Measurements from ENCODE around the gene P2RY2.

The P2RY2 gene

DNA sequence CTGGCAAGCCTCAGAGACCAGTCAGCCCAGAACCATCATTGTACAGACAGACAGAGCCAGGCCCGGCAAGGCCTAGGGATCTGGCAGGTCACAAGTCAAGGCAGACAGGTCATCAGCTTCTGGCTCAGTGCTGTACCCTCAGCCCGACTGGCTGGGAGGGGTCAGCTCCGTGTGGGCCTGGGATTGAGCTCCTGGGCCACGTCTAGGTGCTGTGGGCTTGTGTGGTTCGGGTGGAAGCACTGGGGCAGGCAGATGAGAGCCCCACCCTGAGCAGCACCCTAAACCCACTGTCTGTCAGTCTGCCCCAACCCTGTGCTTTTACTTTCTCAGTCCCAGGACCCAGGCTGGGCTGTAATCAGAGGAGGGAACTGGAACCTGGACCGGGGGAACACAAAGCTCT lies 26.9 kb upstream of the P2RY2 start:
- no peak for TF ChIP-seq TAF1 (IDR thresholded peaks at IDR 0.05; ENCODE audit: borderline replicate concordance, insufficient read depth, low read length)
- TF ChIP-seq SIN3A (IDR thresholded peaks at IDR 0.05; ENCODE audit: borderline replicate concordance, insufficient read depth, low read length), result no peak
- TF ChIP-seq FOXP2 (optimal IDR thresholded peaks at IDR 0.05; ENCODE audit: borderline replicate concordance, extremely low read depth, extremely low read length, insufficient read depth), result no peak
- TF ChIP-seq POLR2AphosphoS5 (IDR thresholded peaks at IDR 0.05; ENCODE audit: low read depth, low read length), result no peak
- TF ChIP-seq, protein P1, sequence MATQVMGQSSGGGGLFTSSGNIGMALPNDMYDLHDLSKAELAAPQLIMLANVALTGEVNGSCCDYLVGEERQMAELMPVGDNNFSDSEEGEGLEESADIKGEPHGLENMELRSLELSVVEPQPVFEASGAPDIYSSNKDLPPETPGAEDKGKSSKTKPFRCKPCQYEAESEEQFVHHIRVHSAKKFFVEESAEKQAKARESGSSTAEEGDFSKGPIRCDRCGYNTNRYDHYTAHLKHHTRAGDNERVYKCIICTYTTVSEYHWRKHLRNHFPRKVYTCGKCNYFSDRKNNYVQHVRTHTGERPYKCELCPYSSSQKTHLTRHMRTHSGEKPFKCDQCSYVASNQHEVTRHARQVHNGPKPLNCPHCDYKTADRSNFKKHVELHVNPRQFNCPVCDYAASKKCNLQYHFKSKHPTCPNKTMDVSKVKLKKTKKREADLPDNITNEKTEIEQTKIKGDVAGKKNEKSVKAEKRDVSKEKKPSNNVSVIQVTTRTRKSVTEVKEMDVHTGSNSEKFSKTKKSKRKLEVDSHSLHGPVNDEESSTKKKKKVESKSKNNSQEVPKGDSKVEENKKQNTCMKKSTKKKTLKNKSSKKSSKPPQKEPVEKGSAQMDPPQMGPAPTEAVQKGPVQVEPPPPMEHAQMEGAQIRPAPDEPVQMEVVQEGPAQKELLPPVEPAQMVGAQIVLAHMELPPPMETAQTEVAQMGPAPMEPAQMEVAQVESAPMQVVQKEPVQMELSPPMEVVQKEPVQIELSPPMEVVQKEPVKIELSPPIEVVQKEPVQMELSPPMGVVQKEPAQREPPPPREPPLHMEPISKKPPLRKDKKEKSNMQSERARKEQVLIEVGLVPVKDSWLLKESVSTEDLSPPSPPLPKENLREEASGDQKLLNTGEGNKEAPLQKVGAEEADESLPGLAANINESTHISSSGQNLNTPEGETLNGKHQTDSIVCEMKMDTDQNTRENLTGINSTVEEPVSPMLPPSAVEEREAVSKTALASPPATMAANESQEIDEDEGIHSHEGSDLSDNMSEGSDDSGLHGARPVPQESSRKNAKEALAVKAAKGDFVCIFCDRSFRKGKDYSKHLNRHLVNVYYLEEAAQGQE (IDR thresholded peaks at IDR 0.05; ENCODE audit: insufficient read depth in 1 of 2, low read depth in 2 of 2, low read length in 2 of 2), result no peak

DNA sequence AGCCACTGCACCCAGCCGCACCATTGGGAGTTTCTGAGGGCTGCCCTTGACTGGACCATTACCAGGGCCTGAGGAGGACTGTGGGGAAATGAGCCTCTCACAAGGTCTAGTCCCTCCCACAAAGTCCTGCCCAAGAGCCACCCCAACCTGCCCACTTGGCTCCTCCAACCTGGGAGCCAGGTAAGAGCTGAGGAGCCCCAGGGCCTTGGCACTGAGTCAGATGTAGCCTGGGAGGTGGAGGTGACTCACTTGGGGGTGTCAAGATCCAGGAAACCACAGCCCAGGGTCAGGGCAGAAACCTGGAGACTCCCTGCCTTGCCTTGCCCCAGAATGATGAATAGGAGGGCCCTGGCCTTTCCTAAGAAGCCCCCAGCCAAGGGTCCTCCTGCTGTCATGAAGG lies 25.8 kb upstream of the P2RY2 start:
- TF ChIP-seq SIN3A (IDR thresholded peaks at IDR 0.05; ENCODE audit: borderline replicate concordance, insufficient read depth, low read length) (no peak), TAF1 (IDR thresholded peaks at IDR 0.05; ENCODE audit: borderline replicate concordance, insufficient read depth, low read length) (no peak), FOXP2 (optimal IDR thresholded peaks at IDR 0.05; ENCODE audit: borderline replicate concordance, extremely low read depth, extremely low read length, insufficient read depth) (no peak), POLR2AphosphoS5 (IDR thresholded peaks at IDR 0.05; ENCODE audit: low read depth, low read length) (no peak)
- TF ChIP-seq, protein P1 (IDR thresholded peaks at IDR 0.05; ENCODE audit: insufficient read depth in 1 of 2, low read depth in 2 of 2, low read length in 2 of 2), result no peak

DNA sequence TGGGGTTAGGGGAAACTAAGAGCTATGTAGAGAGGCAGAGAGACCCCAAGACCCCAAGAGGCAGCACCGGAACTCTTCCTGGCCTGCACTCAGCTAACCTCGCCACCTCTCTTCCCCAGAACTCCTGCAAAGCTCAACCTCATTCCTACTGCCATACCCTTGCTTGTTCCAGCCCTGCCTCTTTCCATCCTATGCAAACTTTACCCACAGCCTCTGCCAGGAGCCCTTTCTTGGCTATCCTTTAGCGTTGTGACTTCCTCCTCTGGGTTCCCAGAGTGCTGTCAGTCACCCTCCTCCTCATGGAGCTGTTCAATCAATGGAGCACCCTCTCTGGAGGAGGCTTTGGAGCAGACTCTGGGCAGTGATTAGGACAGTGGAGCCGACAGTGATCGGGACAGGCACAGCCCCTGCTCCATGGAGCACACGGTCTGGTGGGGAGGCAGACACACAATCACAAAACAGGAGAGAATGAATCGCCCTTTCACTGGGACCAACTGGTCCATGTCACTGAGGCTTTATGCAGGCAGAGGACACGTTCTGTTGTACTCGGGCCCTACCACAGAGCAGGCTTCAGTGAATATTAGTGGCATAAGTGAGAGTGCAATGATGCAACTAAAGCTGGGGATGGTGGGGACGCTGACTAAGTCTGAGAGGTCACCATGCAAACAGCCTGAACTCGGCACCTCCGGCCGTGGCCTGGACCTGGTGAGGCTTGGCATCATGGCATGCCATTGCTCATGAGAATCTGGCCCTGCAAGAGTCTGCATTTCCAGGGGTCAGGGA lies 24.6 kb upstream of the P2RY2 start:
- TF ChIP-seq TAF1 (IDR thresholded peaks at IDR 0.05; ENCODE audit: borderline replicate concordance, insufficient read depth, low read length) (no peak), FOXP2 (optimal IDR thresholded peaks at IDR 0.05; ENCODE audit: borderline replicate concordance, extremely low read depth, extremely low read length, insufficient read depth) (no peak)

DNA sequence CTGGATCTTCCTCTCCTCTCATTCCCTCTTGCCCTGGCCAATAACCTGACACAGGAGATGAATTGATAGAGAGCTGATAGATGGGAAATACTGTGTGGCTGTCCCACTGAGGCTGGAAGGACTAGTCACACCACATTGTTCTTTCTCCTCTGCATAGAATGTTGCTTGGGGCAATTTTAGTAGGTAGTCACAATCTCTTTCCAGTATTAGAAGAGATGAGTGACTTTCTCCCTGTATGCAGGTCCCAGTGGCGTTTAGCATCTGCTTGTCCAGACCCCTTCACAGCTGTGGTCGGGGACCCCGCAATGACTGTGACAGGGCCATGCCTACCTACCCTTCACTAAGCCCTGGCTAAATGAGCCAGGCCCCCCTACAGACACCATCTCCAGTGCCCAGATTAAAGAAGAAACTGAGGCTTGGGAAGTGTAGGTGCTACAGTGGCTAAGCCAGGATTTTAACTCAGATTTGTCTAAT lies 24.0 kb upstream of the P2RY2 start:
- TF ChIP-seq TAF1 (IDR thresholded peaks at IDR 0.05; ENCODE audit: borderline replicate concordance, insufficient read depth, low read length), result no peak
- TF ChIP-seq, protein P1 (IDR thresholded peaks at IDR 0.05; ENCODE audit: insufficient read depth in 1 of 2, low read depth in 2 of 2, low read length in 2 of 2), result no peak
- no peak for TF ChIP-seq FOXP2 (optimal IDR thresholded peaks at IDR 0.05; ENCODE audit: borderline replicate concordance, extremely low read depth, extremely low read length, insufficient read depth)
- TF ChIP-seq SIN3A (IDR thresholded peaks at IDR 0.05; ENCODE audit: borderline replicate concordance, insufficient read depth, low read length), result no peak

DNA sequence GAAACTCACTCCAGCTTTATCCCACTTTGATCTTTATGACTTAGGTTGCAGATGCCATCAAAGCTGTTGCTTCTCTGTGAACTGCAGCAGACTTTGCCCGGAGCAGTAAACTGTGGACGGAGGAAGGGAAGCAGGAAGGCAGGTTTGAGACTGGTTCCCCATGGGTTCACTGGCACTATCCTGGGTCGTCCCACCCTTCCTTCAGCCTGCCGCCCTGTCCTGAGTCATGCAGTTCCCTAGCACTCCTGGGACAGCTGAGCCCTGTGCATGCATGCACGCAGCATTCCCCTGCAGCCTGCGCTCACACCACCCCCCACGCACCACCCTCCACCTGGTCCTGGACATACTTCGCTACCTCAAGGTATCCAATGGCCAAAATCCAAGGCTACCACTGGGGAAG lies 23.5 kb upstream of the P2RY2 start:
- no peak for TF ChIP-seq SIN3A (IDR thresholded peaks at IDR 0.05; ENCODE audit: borderline replicate concordance, insufficient read depth, low read length)
- no peak for TF ChIP-seq POLR2AphosphoS5 (IDR thresholded peaks at IDR 0.05; ENCODE audit: low read depth, low read length)
- no peak for TF ChIP-seq FOXP2 (optimal IDR thresholded peaks at IDR 0.05; ENCODE audit: borderline replicate concordance, extremely low read depth, extremely low read length, insufficient read depth)
- no peak for TF ChIP-seq TAF1 (IDR thresholded peaks at IDR 0.05; ENCODE audit: borderline replicate concordance, insufficient read depth, low read length)
- TF ChIP-seq, protein P1 (IDR thresholded peaks at IDR 0.05; ENCODE audit: insufficient read depth in 1 of 2, low read depth in 2 of 2, low read length in 2 of 2), result no peak
